OCI-LY1 (cell line): ENCODE data around the gene ANTXRL.

Source experiments
- CTCF ChIP-seq: fragments of 200-600 bp; sonication (generic), shearing (Covaris generic); IDR thresholded peaks from 2 replicates; pipeline ENCODE4 v1.5.1; 2017; ENCODE audit warnings: mild to moderate bottlenecking, antibody characterized with exemption, low read length, moderate library complexity, mixed read lengths
- EZH2 ChIP-seq: fragments of 200-600 bp; sonication (generic), shearing (Covaris generic); IDR thresholded peaks from 2 replicates; pipeline ENCODE4 v1.8.0; 2017; ENCODE audit warnings: borderline replicate concordance, mixed run types, mild to moderate bottlenecking, antibody characterized with exemption, low read length, moderate library complexity, mixed read lengths

GRCh38 chr10:46325021-46325420, 38.2 kb downstream of the ANTXRL start:
- TF ChIP-seq EZH2, result no peak
- TF ChIP-seq CTCF, result peak; percentile 58
